ENCODE measurements around the gene PCSK1. TPM values are rescaled to one million over a fixed set of nuclear protein-coding genes. Genes with fewer than 3 reads are reported as not detected.

Gene PCSK1
- total and polyA plus RNA-seq, 2 of the 4 experiments (the other 2 are of a cell fraction): not detected

DNA sequence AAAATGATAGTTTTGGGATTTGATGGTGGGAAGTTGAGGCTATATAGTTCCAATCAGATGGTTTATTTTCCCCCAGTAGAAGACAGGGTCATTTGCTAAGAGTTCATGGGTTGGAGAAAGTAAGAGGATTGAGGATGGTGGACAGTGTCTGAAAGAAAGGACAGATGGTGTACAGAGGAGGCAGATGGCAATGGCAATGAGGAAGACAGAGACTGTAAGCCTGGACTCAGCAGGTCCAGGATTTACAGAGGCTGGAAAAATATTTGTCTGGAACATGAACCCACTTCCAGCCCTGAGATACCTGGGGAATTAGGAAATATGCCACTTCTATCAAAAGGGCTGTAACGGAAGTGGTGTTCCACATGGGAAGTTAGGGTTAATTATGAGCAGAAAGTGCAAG lies 84.5 kb downstream of the PCSK1 start:
- no peak overlapping the region for H3K9ac ChIP-seq (ENCODE audit: low read depth, low read length)
- H3K9me1 ChIP-seq (ENCODE audit: insufficient read depth, low read length): no peaks in the 10 kb centered on the region
- no peak overlapping the region for H2BK5ac ChIP-seq (ENCODE audit: low read depth, low read length, poor library complexity, severe bottlenecking)
- no peak overlapping the region for H3K4me2 ChIP-seq (ENCODE audit: low read depth, low read length)
- H2AK5ac ChIP-seq (ENCODE audit: low read depth, low read length): no peak overlapping the region
- H3K4me3 ChIP-seq (ENCODE audit: insufficient read depth, low read depth, low read length): no peak overlapping the region
- ChIA-PET POLR2A (ENCODE audit: unreplicated experiment) (no interaction called here), CTCF (no interaction called here)
- WGBS, 2 experiments (ENCODE audit: extremely low coverage in 2 of 2, insufficient read length in 1 of 2): no CpG with 5 or more reads among the region's 1 CpG
- H3K4ac ChIP-seq (ENCODE audit: low read depth, low read length): no peak overlapping the region
- no peaks in the 10 kb centered on the region for H4K20me1 ChIP-seq (ENCODE audit: insufficient read depth, low read length)
- H4K5ac ChIP-seq (ENCODE audit: low read depth, low read length): no peak overlapping the region
- H3K9me3 ChIP-seq (ENCODE audit: control insufficient read depth, insufficient read depth, low read length): no peaks in the 10 kb centered on the region
- H3K36me3 ChIP-seq (ENCODE audit: control insufficient read depth, insufficient read depth, low read length): no peaks in the 10 kb centered on the region
- H2BK15ac ChIP-seq (ENCODE audit: low read depth, low read length): no peak overlapping the region
- H3K4me1 ChIP-seq (ENCODE audit: control insufficient read depth, insufficient read depth, low read length): 0 out of 2 replicates have a peak, but pooled peaks cover 5% of the 10 kb centered on the region
- no peak overlapping the region for H3K27ac ChIP-seq (ENCODE audit: insufficient read depth, low read length)
- no peak overlapping the region for H2AK9ac ChIP-seq (replicated peaks; ENCODE audit: low read depth, low read length, poor library complexity)
- no peak overlapping the region for H3K23ac ChIP-seq (ENCODE audit: low read depth, low read length)
- ATAC-seq (ENCODE audit: low read depth) (no peak), DNase-seq (no peak)
- no peak overlapping the region for H3K56ac ChIP-seq (ENCODE audit: extremely low read depth, insufficient read depth, low read length)
- BruUV-seq (replicated peaks): no TSS peak
- intact Hi-C loops (cut with micrococcal nuclease) (loop anchor here (5.0 to 10.0 kb wide), 2 partner anchors 314 to 336 kb away; partner anchors contain the start of gene CAST), dilution Hi-C loops (cut with HindIII; ENCODE audit: low sequenced_read_pairs, unreplicated experiment) (no loop called here), in situ Hi-C loops (cut with MboI; ENCODE audit: low sequenced_read_pairs) (loop anchor here (5.0 to 10.0 kb wide), 2 partner anchors 249 to 396 kb away; no protein-coding TSS in a partner anchor)
- H4K8ac ChIP-seq (ENCODE audit: low read depth in 2 of 2, low read length in 2 of 2): no peak overlapping the region
- H3K18ac ChIP-seq (ENCODE audit: low read depth, low read length): no peak overlapping the region
- no peaks in the 10 kb centered on the region for H3K79me1 ChIP-seq (ENCODE audit: low read depth in 1 of 2, low read length in 2 of 2)
- no peak overlapping the region for H2AFZ ChIP-seq (replicated peaks; ENCODE audit: low read length, poor library complexity)
- no peak overlapping the region for H2BK20ac ChIP-seq (ENCODE audit: low read depth, low read length)
- no peak overlapping the region for H2BK120ac ChIP-seq (ENCODE audit: low read depth, low read length)
- no peak overlapping the region for H3K14ac ChIP-seq (replicated peaks; ENCODE audit: low read depth, low read length)
- no peaks in the 10 kb centered on the region for H3K27me3 ChIP-seq (ENCODE audit: control insufficient read depth, insufficient read depth, low read length)
- TF ChIP-seq FOS (IDR thresholded peaks at IDR 0.05; ENCODE audit: low read depth, low read length) (no peak), POLR2A (IDR thresholded peaks at IDR 0.05; ENCODE audit: low read depth, low read length) (no peak), RCOR1 (IDR thresholded peaks at IDR 0.05; ENCODE audit: insufficient replicate concordance, low read length) (no peak), MAFK (IDR thresholded peaks at IDR 0.05; ENCODE audit: low read depth, low read length) (no peak), CEBPB (IDR thresholded peaks at IDR 0.05; ENCODE audit: low read depth, low read length) (no peak), SMC3 (IDR thresholded peaks at IDR 0.05; ENCODE audit: low read depth, low read length) (no peak), CHD1 (IDR thresholded peaks at IDR 0.05; ENCODE audit: low read depth, low read length) (no peak), MXI1 (IDR thresholded peaks at IDR 0.05; ENCODE audit: borderline replicate concordance, low read depth, low read length) (no peak), RFX5 (IDR thresholded peaks at IDR 0.05; ENCODE audit: low read depth, low read length) (no peak), NFE2L2 (IDR thresholded peaks at IDR 0.05; ENCODE audit: low read depth, low read length) (no peak), BHLHE40 (IDR thresholded peaks at IDR 0.05; ENCODE audit: low read depth, low read length) (no peak)
- TF ChIP-seq, protein P1, sequence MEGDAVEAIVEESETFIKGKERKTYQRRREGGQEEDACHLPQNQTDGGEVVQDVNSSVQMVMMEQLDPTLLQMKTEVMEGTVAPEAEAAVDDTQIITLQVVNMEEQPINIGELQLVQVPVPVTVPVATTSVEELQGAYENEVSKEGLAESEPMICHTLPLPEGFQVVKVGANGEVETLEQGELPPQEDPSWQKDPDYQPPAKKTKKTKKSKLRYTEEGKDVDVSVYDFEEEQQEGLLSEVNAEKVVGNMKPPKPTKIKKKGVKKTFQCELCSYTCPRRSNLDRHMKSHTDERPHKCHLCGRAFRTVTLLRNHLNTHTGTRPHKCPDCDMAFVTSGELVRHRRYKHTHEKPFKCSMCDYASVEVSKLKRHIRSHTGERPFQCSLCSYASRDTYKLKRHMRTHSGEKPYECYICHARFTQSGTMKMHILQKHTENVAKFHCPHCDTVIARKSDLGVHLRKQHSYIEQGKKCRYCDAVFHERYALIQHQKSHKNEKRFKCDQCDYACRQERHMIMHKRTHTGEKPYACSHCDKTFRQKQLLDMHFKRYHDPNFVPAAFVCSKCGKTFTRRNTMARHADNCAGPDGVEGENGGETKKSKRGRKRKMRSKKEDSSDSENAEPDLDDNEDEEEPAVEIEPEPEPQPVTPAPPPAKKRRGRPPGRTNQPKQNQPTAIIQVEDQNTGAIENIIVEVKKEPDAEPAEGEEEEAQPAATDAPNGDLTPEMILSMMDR (conservative IDR thresholded peaks at IDR 0.05; ENCODE audit: low read depth, low read length): no peak
- TF ChIP-seq, protein P2, sequence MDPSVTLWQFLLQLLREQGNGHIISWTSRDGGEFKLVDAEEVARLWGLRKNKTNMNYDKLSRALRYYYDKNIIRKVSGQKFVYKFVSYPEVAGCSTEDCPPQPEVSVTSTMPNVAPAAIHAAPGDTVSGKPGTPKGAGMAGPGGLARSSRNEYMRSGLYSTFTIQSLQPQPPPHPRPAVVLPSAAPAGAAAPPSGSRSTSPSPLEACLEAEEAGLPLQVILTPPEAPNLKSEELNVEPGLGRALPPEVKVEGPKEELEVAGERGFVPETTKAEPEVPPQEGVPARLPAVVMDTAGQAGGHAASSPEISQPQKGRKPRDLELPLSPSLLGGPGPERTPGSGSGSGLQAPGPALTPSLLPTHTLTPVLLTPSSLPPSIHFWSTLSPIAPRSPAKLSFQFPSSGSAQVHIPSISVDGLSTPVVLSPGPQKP (IDR thresholded peaks at IDR 0.05; ENCODE audit: borderline replicate concordance, low read depth, low read length): no peak
- TF ChIP-seq, protein P3, sequence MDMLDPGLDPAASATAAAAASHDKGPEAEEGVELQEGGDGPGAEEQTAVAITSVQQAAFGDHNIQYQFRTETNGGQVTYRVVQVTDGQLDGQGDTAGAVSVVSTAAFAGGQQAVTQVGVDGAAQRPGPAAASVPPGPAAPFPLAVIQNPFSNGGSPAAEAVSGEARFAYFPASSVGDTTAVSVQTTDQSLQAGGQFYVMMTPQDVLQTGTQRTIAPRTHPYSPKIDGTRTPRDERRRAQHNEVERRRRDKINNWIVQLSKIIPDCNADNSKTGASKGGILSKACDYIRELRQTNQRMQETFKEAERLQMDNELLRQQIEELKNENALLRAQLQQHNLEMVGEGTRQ (IDR thresholded peaks at IDR 0.05; ENCODE audit: low read depth, low read length): no peak
- no peak overlapping the region for H4K91ac ChIP-seq (ENCODE audit: insufficient read depth, low read depth, low read length)
